Endothelial cell of umbilical vein (primary cell): ENCODE measurements around the gene CDKL2. TPM values are rescaled to one million over a fixed set of nuclear protein-coding genes. Genes with fewer than 3 reads are reported as not detected.

ENCODE experiments used
- BruUV-seq: library from RNA; stranded (reverse); fragments of 400-500 nt; replicated peaks from 2 replicates; lab custom pipeline; 2021; lab: Mats Ljungman, UMichigan
- CTCF ChIA-PET: fragments of 300-600, 350-600 bp; sonication (Branson Sonifier 250); formaldehyde crosslinking; loops from one replicate; lab custom pipeline; 2021; ENCODE audit warnings: antibody characterized with exemption, inconsistent platforms; lab: Charles Lee
- POLR2A ChIA-PET: fragments of 300-600, 350-600 bp; sonication (Branson Sonifier 250); formaldehyde crosslinking; loops from one replicate; lab custom pipeline; 2021; ENCODE audit warnings: antibody characterized with exemption, inconsistent platforms; lab: Charles Lee
- DNase-seq: peaks from one replicate; pipeline ENCODE4 v3.0.0-alpha.2; 2011; ENCODE audit warnings: low read depth, low spot score
- FAIRE-seq: peaks from 2 replicates; lab custom pipeline; 2011; peaks lifted over from hg19 to GRCh38; lab: Jason Lieb, UNC
- H2AFZ ChIP-seq: 2 replicates; pipeline ENCODE4 v1.6.0; 2012; ENCODE audit warnings: low read depth, low read length, control low read depth, inconsistent platforms
- H3K27ac ChIP-seq: 2 replicates; pipeline ENCODE4 v1.5.1; 2011; ENCODE audit warnings: low read depth, mild to moderate bottlenecking, control low read depth, low read length, moderate library complexity; ENCODE audit not compliant: insufficient read depth
- H3K27me3 ChIP-seq, 2 experiments: 2 replicates each; pipeline versions ENCODE4 v1.6.0 to v1.6.1; 2011; ENCODE audit warnings: low read length in 2 of 2, mixed read lengths in 1 of 2; ENCODE audit not compliant: control insufficient read depth in 2 of 2, insufficient read depth in 2 of 2
- H3K36me3 ChIP-seq, 2 experiments: 2 replicates in 1 of 2; 3 replicates in 1 of 2; pipeline ENCODE4 v1.5.1; 2011; ENCODE audit warnings: low read length in 2 of 2, mild to moderate bottlenecking in 1 of 2, moderate library complexity in 1 of 2; ENCODE audit not compliant: control insufficient read depth in 2 of 2, insufficient read depth in 2 of 2; ENCODE audit errors: extremely low read depth in 1 of 2
- H3K4me1 ChIP-seq: 3 replicates; pipeline ENCODE4 v1.5.1; 2011; ENCODE audit warnings: mild to moderate bottlenecking, low read length; ENCODE audit not compliant: control insufficient read depth, insufficient read depth; ENCODE audit errors: extremely low read depth
- H3K4me2 ChIP-seq: 2 replicates; pipeline ENCODE4 v1.6.1; 2011; ENCODE audit warnings: low read length, control low read depth, mixed read lengths; ENCODE audit not compliant: insufficient read depth
- H3K4me3 ChIP-seq, 3 experiments: fragments of 200-600 bp in 1 of 3; sonication (generic), shearing (Covaris generic) in 1 of 3; replicated peaks in 1 of 3; 2 replicates each; pipeline ENCODE4 v1.5.1; 2011 to 2016; ENCODE audit warnings: control low read depth in 3 of 3, low read length in 3 of 3, mild to moderate bottlenecking in 2 of 3, inconsistent platforms in 1 of 3, low read depth in 1 of 3, moderate library complexity in 1 of 3; ENCODE audit not compliant: insufficient read depth in 1 of 3
- H3K79me2 ChIP-seq: 2 replicates; pipeline ENCODE4 v1.6.0; 2012; ENCODE audit warnings: low read length, inconsistent platforms; ENCODE audit not compliant: control insufficient read depth, insufficient read depth
- H3K9ac ChIP-seq: replicated peaks from 2 replicates; pipeline ENCODE3; 2011; ENCODE audit warnings: low read length, control low read depth; ENCODE audit not compliant: insufficient read depth; ENCODE audit errors: extremely low read depth
- H3K9me1 ChIP-seq: replicated peaks from 3 replicates; pipeline ENCODE4 v1.6.0; 2011; ENCODE audit warnings: mild to moderate bottlenecking, low read length; ENCODE audit not compliant: control insufficient read depth, insufficient read depth; ENCODE audit errors: extremely low read depth
- H3K9me3 ChIP-seq: replicated peaks from 2 replicates; pipeline ENCODE4 v1.5.1; 2012; ENCODE audit warnings: low read length, inconsistent platforms; ENCODE audit not compliant: control insufficient read depth, insufficient read depth
- H4K20me1 ChIP-seq: replicated peaks from 2 replicates; pipeline ENCODE3; 2011; ENCODE audit warnings: mild to moderate bottlenecking, low read length; ENCODE audit not compliant: control insufficient read depth, insufficient read depth; ENCODE audit errors: extremely low read depth
- EZH2 ChIP-seq: IDR thresholded peaks from 2 replicates; pipeline ENCODE4 v1.6.1; 2012; ENCODE audit warnings: borderline replicate concordance, low read depth, mild to moderate bottlenecking, moderate library complexity, low read length, inconsistent platforms; ENCODE audit not compliant: severe bottlenecking
- FOS ChIP-seq: IDR thresholded peaks from 2 replicates; pipeline ENCODE4 v1.6.1; 2011; ENCODE audit warnings: mild to moderate bottlenecking, low read length, moderate library complexity, borderline replicate concordance; ENCODE audit not compliant: insufficient read depth
- GATA2 ChIP-seq: IDR thresholded peaks from 2 replicates; pipeline ENCODE4 v1.7.0; 2011; ENCODE audit warnings: low read depth, mild to moderate bottlenecking, moderate library complexity, mixed read lengths, low read length; ENCODE audit not compliant: insufficient read length, insufficient read depth
- JUN ChIP-seq: IDR thresholded peaks from 2 replicates; pipeline ENCODE4 v1.6.1; 2011; ENCODE audit warnings: borderline replicate concordance, low read depth; ENCODE audit not compliant: insufficient read length, insufficient read depth
- MYC ChIP-seq: IDR thresholded peaks from one replicate; pipeline ENCODE4 v1.6.1; 2011; ENCODE audit warnings: mild to moderate bottlenecking, low read depth, low read length
- POLR2A ChIP-seq: IDR thresholded peaks from 2 replicates; pipeline ENCODE4 v1.6.1; 2012; ENCODE audit warnings: low read depth, mild to moderate bottlenecking, control low read depth, low read length
- POLR2AphosphoS5 ChIP-seq: IDR thresholded peaks from 2 replicates; pipeline ENCODE4 v1.6.1; 2012; ENCODE audit warnings: low read depth, mild to moderate bottlenecking, control low read depth, low read length, moderate library complexity; ENCODE audit not compliant: insufficient read depth
- dilution Hi-C: fragments of 300-500 bp; cut with MboI; formaldehyde crosslinking; loops from one replicate; pipeline ENCODE4 v1.15.0; 2019; ENCODE audit warnings: low sequenced_read_pairs; ENCODE audit not compliant: extremely low pct_ligation_motif_present
- intact Hi-C: fragments of 100-400 bp; cut with micrococcal nuclease; formaldehyde crosslinking; loops from one replicate; pipeline ENCODE4 v1.10.0; 2022
- polyA plus RNA-seq, 4 experiments: library from polyadenylated mRNA; depleted of rRNA in 3 of 4; stranded (reverse) in 3 of 4; unstranded in 1 of 4; fragments of >200 nt; gene quantifications; 2 replicates each; pipeline versions ENCODE4 v1.2.1 to v1.2.3, GENCODE V29; 2011 to 2012; ENCODE audit warnings: missing spikeins in 1 of 4
- total RNA-seq: library from RNA; stranded (reverse); gene quantifications from 2 replicates; pipeline ENCODE4 v1.2.3, GENCODE V29; 2021
- TF ChIP-seq, protein P1 (sequence below), 2 donors: IDR thresholded peaks; 1 replicate in 1 of 2; 2 replicates in 1 of 2; pipeline ENCODE4 v1.5.1; 2011; ENCODE audit warnings: low read length in 2 of 2, mild to moderate bottlenecking in 2 of 2, moderate library complexity in 2 of 2, control low read depth in 1 of 2, inconsistent platforms in 1 of 2, low read depth in 1 of 2; ENCODE audit not compliant: insufficient read depth in 1 of 2; ENCODE audit errors: extremely low read depth in 1 of 2
- TF ChIP-seq, protein P2 (sequence below): IDR thresholded peaks from 2 replicates; pipeline ENCODE4 v1.6.1; 2011; ENCODE audit not compliant: insufficient read depth, insufficient read length

The CDKL2 gene
- total and polyA plus RNA-seq, 2 donors (not counting 3 experiments of a cell fraction or from before 2014, with no cell fraction given): 0.23 to 0.55 TPM

- no peaks in the 10 kb centered on the region for H3K27me3 ChIP-seq
- H3K27ac ChIP-seq: no peak overlapping the region
- H3K36me3 ChIP-seq: peaks cover 8 to 36% of the 10 kb centered on the region in 2 experiments
- H3K4me2 ChIP-seq: no peak overlapping the region
- no peak overlapping the region for H3K4me3 ChIP-seq
- TF ChIP-seq GATA2: no peak
- TF ChIP-seq POLR2A: no peak
- no peak for TF ChIP-seq JUN
- TF ChIP-seq, protein P1, sequence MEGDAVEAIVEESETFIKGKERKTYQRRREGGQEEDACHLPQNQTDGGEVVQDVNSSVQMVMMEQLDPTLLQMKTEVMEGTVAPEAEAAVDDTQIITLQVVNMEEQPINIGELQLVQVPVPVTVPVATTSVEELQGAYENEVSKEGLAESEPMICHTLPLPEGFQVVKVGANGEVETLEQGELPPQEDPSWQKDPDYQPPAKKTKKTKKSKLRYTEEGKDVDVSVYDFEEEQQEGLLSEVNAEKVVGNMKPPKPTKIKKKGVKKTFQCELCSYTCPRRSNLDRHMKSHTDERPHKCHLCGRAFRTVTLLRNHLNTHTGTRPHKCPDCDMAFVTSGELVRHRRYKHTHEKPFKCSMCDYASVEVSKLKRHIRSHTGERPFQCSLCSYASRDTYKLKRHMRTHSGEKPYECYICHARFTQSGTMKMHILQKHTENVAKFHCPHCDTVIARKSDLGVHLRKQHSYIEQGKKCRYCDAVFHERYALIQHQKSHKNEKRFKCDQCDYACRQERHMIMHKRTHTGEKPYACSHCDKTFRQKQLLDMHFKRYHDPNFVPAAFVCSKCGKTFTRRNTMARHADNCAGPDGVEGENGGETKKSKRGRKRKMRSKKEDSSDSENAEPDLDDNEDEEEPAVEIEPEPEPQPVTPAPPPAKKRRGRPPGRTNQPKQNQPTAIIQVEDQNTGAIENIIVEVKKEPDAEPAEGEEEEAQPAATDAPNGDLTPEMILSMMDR (IDR thresholded peaks at IDR 0.05; ENCODE audit: extremely low read depth in 1 of 2, insufficient read depth in 1 of 2, low read depth in 1 of 2, low read length in 2 of 2): no peak
- TF ChIP-seq FOS: no peak
- no peak for TF ChIP-seq EZH2
- TF ChIP-seq MYC: no peak
- TF ChIP-seq, protein P2, sequence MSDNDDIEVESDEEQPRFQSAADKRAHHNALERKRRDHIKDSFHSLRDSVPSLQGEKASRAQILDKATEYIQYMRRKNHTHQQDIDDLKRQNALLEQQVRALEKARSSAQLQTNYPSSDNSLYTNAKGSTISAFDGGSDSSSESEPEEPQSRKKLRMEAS: no peak
- TF ChIP-seq POLR2AphosphoS5: no peak
- H4K20me1 ChIP-seq: peaks cover 9% of the 10 kb centered on the region
- DNase-seq (no peak), FAIRE-seq (no peak)
- intact Hi-C loops: no loop called here
- H3K4me1 ChIP-seq: peaks cover 14% of the 10 kb centered on the region
- dilution Hi-C loops: no loop called here
- H3K9me1 ChIP-seq: no peaks in the 10 kb centered on the region
- no peaks in the 10 kb centered on the region for H3K9me3 ChIP-seq
- POLR2A ChIA-PET: no interaction called here
- no peak overlapping the region for H3K9ac ChIP-seq
- H2AFZ ChIP-seq: no peak overlapping the region
- BruUV-seq: no TSS peak
- H3K79me2 ChIP-seq: peaks cover 54% of the 10 kb centered on the region
- CTCF ChIA-PET: interaction anchor here (1.7 to 4.7 kb wide), 3 partner anchors 13 to 192 kb away, joined by 4 to 30 read pairs (median 14); partner anchors contain the start of gene USO1
Measured at GRCh38 chr4:75655562-75655961, 25.2 kb upstream of the CDKL2 start.
